WTC11 (cell line): ENCODE data around the gene MRAP. TPM values are rescaled to one million over a fixed set of nuclear protein-coding genes. Genes with fewer than 3 reads are reported as not detected.

Experiments
- ATAC-seq: fragments of 200-7000 bp; cut with Tn5 transposase; 2 replicates; pipeline ENCODE4 v1.10.0; 2021; ENCODE audit warnings: mild to moderate bottlenecking, moderate library complexity
- CTCF ChIA-PET: fragments of 300-600 bp; sonication (Branson Sonifier 250); formaldehyde crosslinking; loops from one replicate; lab custom pipeline; 2021; ENCODE audit warnings: antibody characterized with exemption; lab: Charles Lee
- POLR2A ChIA-PET: fragments of 350-600 bp; sonication (Branson Sonifier 250); formaldehyde crosslinking; loops from one replicate; lab custom pipeline; 2021; ENCODE audit warnings: antibody characterized with exemption; lab: Charles Lee
- DNase-seq: peaks from one replicate; pipeline ENCODE4 v3.0.0; 2021; ENCODE audit warnings: low spot score
- H3K27ac Mint-ChIP-seq: 2 replicates; pipeline ENCODE4 v1.8.0; 2021; ENCODE audit warnings: mixed read lengths
- H3K27me3 Mint-ChIP-seq: 2 replicates; pipeline ENCODE4 v1.8.0; 2021; ENCODE audit warnings: low read depth, mild to moderate bottlenecking, moderate library complexity, mixed read lengths
- H3K36me3 Mint-ChIP-seq: 2 replicates; pipeline ENCODE4 v1.8.0; 2021; ENCODE audit warnings: mixed read lengths
- H3K4me1 Mint-ChIP-seq: 2 replicates; pipeline ENCODE4 v1.8.0; 2022; ENCODE audit warnings: mixed read lengths
- H3K4me3 Mint-ChIP-seq: 2 replicates; pipeline ENCODE4 v1.8.0; 2021; ENCODE audit warnings: mild to moderate bottlenecking, moderate library complexity, mixed read lengths
- H3K9me3 Mint-ChIP-seq: 2 replicates; pipeline ENCODE4 v1.8.0; 2021; ENCODE audit warnings: mixed read lengths
- AFF4 ChIP-seq: sonication (generic); formaldehyde crosslinking; IDR thresholded peaks from 2 replicates; pipeline ENCODE4 v1.8.1; 2023; ENCODE audit warnings: mild to moderate bottlenecking, missing genetic modification reagents, borderline replicate concordance
- CBFB ChIP-seq: sonication (generic); formaldehyde crosslinking; IDR thresholded peaks from 2 replicates; pipeline ENCODE4 v1.8.1; 2022; ENCODE audit warnings: mild to moderate bottlenecking, low read depth, missing genetic modification reagents
- CDX4 ChIP-seq: fragments of 250-450 bp; sonication (Bioruptor Pico); IDR thresholded peaks from 2 replicates; pipeline ENCODE4 v1.9.0; 2021; ENCODE audit warnings: moderate library complexity, mild to moderate bottlenecking, inconsistent platforms, borderline replicate concordance
- GTF2I ChIP-seq: fragments of 250-450 bp; sonication (Bioruptor Pico); conservative IDR thresholded peaks from 2 replicates; pipeline ENCODE4 v1.4.0; 2021; ENCODE audit warnings: mild to moderate bottlenecking
- JUN ChIP-seq: sonication (generic); formaldehyde crosslinking; IDR thresholded peaks from 2 replicates; pipeline ENCODE4 v1.8.0; 2023; ENCODE audit warnings: mild to moderate bottlenecking, missing genetic modification reagents
- MAX ChIP-seq: sonication (generic); formaldehyde crosslinking; IDR thresholded peaks from 2 replicates; pipeline ENCODE4 v1.8.0; 2022; ENCODE audit warnings: mild to moderate bottlenecking, missing genetic modification reagents
- MLX ChIP-seq: sonication (generic); formaldehyde crosslinking; IDR thresholded peaks from 2 replicates; pipeline ENCODE4 v1.8.1; 2023; ENCODE audit warnings: mild to moderate bottlenecking, missing genetic modification reagents, moderate library complexity
- NFATC4 ChIP-seq: fragments of 250-450 bp; sonication (Bioruptor Pico); IDR thresholded peaks from 2 replicates; pipeline ENCODE4 v1.9.0; 2021; ENCODE audit warnings: mild to moderate bottlenecking
- RORB ChIP-seq: fragments of 250-450 bp; sonication (Bioruptor Pico); IDR thresholded peaks from 2 replicates; pipeline ENCODE4 v1.9.0; 2021; ENCODE audit warnings: mild to moderate bottlenecking
- STAT6 ChIP-seq: sonication (generic); formaldehyde crosslinking; conservative IDR thresholded peaks from 2 replicates; pipeline ENCODE4 v1.8.1; 2023; ENCODE audit warnings: mild to moderate bottlenecking, low read depth, missing genetic modification reagents, moderate library complexity
- TCF7 ChIP-seq: sonication (generic); formaldehyde crosslinking; IDR thresholded peaks from 2 replicates; pipeline ENCODE4 v1.8.0; 2022; ENCODE audit warnings: mild to moderate bottlenecking, low read depth, missing genetic modification reagents, moderate library complexity
- ZBTB43 ChIP-seq: sonication (generic); formaldehyde crosslinking; IDR thresholded peaks from 2 replicates; pipeline ENCODE4 v1.8.1; 2023; ENCODE audit warnings: mild to moderate bottlenecking, missing genetic modification reagents
- ZMAT4 ChIP-seq: fragments of 250-450 bp; sonication (Bioruptor Pico); IDR thresholded peaks from 2 replicates; pipeline ENCODE4 v1.9.0; 2021; ENCODE audit warnings: mild to moderate bottlenecking
- ZNF138 ChIP-seq: sonication (generic); formaldehyde crosslinking; conservative IDR thresholded peaks from 2 replicates; pipeline ENCODE4 v1.8.1; 2022; ENCODE audit warnings: mild to moderate bottlenecking, moderate library complexity, missing genetic modification reagents
- ZNF263 ChIP-seq: sonication (generic); formaldehyde crosslinking; IDR thresholded peaks from 2 replicates; pipeline ENCODE4 v1.8.1; 2022; ENCODE audit warnings: low read depth, mild to moderate bottlenecking, moderate library complexity, missing genetic modification reagents
- ZNF532 ChIP-seq: fragments of 250-450 bp; sonication (Bioruptor Pico); IDR thresholded peaks from 2 replicates; pipeline ENCODE4 v1.9.0; 2021; ENCODE audit warnings: mild to moderate bottlenecking, borderline replicate concordance
- ZSCAN18 ChIP-seq: fragments of 250-450 bp; sonication (Bioruptor Pico); IDR thresholded peaks from 2 replicates; pipeline ENCODE4 v2.1.2; 2022; ENCODE audit warnings: mild to moderate bottlenecking, moderate library complexity
- total RNA-seq: library from RNA; stranded (reverse); gene quantifications from 3 replicates; pipeline ENCODE4 v1.2.3, GENCODE V29; 2021

Gene MRAP
- total RNA-seq, 1 experiment from 2014 or later: not detected

GRCh38 chr21:32279377-32279680, 19.3 kb upstream of the MRAP start (continued):
- TF ChIP-seq AFF4 (CRISPR knock-in tag) (no peak), ZNF138 (CRISPR knock-in tag) (no peak), RORB (CRISPR knock-in tag) (no peak), ZBTB43 (CRISPR knock-in tag) (no peak), CDX4 (CRISPR knock-in tag) (no peak), STAT6 (CRISPR knock-in tag) (no peak), CBFB (CRISPR knock-in tag) (no peak), MLX (CRISPR knock-in tag) (no peak), TCF7 (CRISPR knock-in tag) (no peak), JUN (CRISPR knock-in tag) (no peak), ZSCAN18 (CRISPR knock-in tag) (no peak)

- Mint-ChIP-seq H3K27me3 (no peaks in the 10 kb centered on the region), H3K4me1 (peaks cover 16% of the 10 kb centered on the region), H3K36me3 (no peaks in the 10 kb centered on the region), H3K9me3 (peaks cover 5% of the 10 kb centered on the region; the same call in 1 of the 2 replicates), H3K27ac (no peak overlapping the region), H3K4me3 (no peak overlapping the region)
- POLR2A ChIA-PET: no interaction called here
- ATAC-seq (no peak), DNase-seq (no peak)
- CTCF ChIA-PET: no interaction called here
- no peak for TF ChIP-seq GTF2I
- TF ChIP-seq ZSCAN18 (CRISPR knock-in tag): no peak
- TF ChIP-seq NFATC4: no peak
- no peak for TF ChIP-seq ZNF263 (CRISPR knock-in tag)
- no peak for TF ChIP-seq ZNF532 (CRISPR knock-in tag)
- TF ChIP-seq MAX (CRISPR knock-in tag): no peak
- no peak for TF ChIP-seq ZMAT4 (CRISPR knock-in tag)
Observed at GRCh38 chr21:32281531-32281930, 17.1 kb upstream of the MRAP start.
